Thoracic aorta (tissue), 2 donors: ENCODE results near the gene RHBDD2. TPM values are rescaled to one million over a fixed set of nuclear protein-coding genes. Genes with fewer than 3 reads are reported as not detected.
"Not testable (repeated sequence)": the region's sequence is repeated elsewhere in the genome, so short reads cannot be mapped to it uniquely, and the experiment has no call there.

Source experiments
- ATAC-seq: fragments of 150-250 bp; one replicate; pipeline ENCODE4 v1.8.0; 2017; ENCODE audit warnings: low read depth; ENCODE audit not compliant: insufficient number of reproducible peaks, low FRiP score
- DNase-seq: peaks from one replicate; pipeline ENCODE4 v3.0.0-alpha.2; 2020; ENCODE audit warnings: low spot score
- H3K27ac ChIP-seq, 2 donors: fragments of 200-600 bp; sonication (generic); 1 replicate in 1 of 2; 2 replicates in 1 of 2; pipeline ENCODE4 v1.5.1; 2016; ENCODE audit warnings: mild to moderate bottlenecking in 2 of 2, moderate library complexity in 2 of 2
- H3K27me3 ChIP-seq: fragments of 200-600 bp; sonication (generic); replicated peaks from 2 replicates; pipeline ENCODE4 v1.6.0; 2016; ENCODE audit warnings: mild to moderate bottlenecking; ENCODE audit not compliant: insufficient read depth
- H3K36me3 ChIP-seq: fragments of 200-600 bp; sonication (generic); one replicate; pipeline ENCODE4 v1.5.1; 2016
- H3K4me1 ChIP-seq, 2 donors: fragments of 200-600 bp; sonication (generic); 1 replicate in 1 of 2; 2 replicates in 1 of 2; pipeline versions ENCODE4 v1.5.1 to v1.6.0; 2016; ENCODE audit warnings: low read depth in 2 of 2, mild to moderate bottlenecking in 1 of 2; ENCODE audit not compliant: control insufficient read depth in 1 of 2
- H3K4me3 ChIP-seq: fragments of 200-600 bp; sonication (generic); 2 replicates; pipeline ENCODE4 v1.5.1; 2016; ENCODE audit warnings: mild to moderate bottlenecking
- H3K9me3 ChIP-seq: fragments of 200-600 bp; sonication (generic); 2 replicates; pipeline ENCODE4 v1.5.1; 2016
- CTCF ChIP-seq: fragments of 200-600 bp; sonication (generic); IDR thresholded peaks from one replicate; pipeline ENCODE4 v1.5.1; 2019; ENCODE audit warnings: antibody characterized with exemption
- total RNA-seq, 2 donors: library from RNA; depleted of rRNA; stranded (reverse); fragments of >200 nt; gene quantifications; one replicate each; pipeline versions ENCODE4 v1.1.0 to v1.2.3, GENCODE V29; 2016

The RHBDD2 gene
- total RNA-seq, 2 donors from 2014 or later, result 36.5 to 52.4 TPM

- no peaks in the 10 kb centered on the region for H3K27me3 ChIP-seq
- H3K36me3 ChIP-seq, result no peaks in the 10 kb centered on the region
- no peaks in the 10 kb centered on the region for H3K9me3 ChIP-seq
- no peak overlapping the region for H3K4me3 ChIP-seq
- no peak overlapping the region for H3K27ac ChIP-seq
- TF ChIP-seq CTCF, result no peak
- DNase-seq (no peak), ATAC-seq (no peak)
- H3K4me1 ChIP-seq, result no peaks in the 10 kb centered on the region
Measured at GRCh38 chr7:75849573-75849972, 29.3 kb upstream of the RHBDD2 start.

DNA sequence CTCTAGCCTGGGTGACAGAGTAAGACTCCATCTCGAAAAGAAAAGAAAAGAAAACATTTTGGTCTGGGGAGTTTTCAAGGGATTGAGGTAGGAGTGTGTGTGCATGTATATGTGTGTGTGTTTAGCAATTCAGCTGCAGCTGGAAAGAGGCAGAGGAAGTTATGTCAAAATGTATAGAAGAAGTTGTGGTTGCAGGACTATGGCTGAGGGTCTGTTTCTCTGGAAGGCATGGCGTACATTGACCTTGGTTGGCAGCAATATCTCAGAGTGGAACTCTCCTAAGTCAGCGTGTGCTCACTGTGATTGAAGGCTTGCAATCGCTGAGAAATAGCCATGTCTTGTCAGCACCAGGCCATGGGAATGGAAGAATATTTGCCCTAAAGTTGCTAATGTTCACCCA, 28.6 kb upstream of the RHBDD2 start:
- H3K4me3 ChIP-seq, result no peak overlapping the region
- DNase-seq (no peak), ATAC-seq (no peak)
- H3K4me1 ChIP-seq, result no peaks in the 10 kb centered on the region
- H3K36me3 ChIP-seq, result no peaks in the 10 kb centered on the region
- no peak for TF ChIP-seq CTCF
- H3K27me3 ChIP-seq, result no peaks in the 10 kb centered on the region
- no peaks in the 10 kb centered on the region for H3K9me3 ChIP-seq
- H3K27ac ChIP-seq, result no peak overlapping the region

- Histone ChIP-seq H3K27me3 (no peaks in the 10 kb centered on the region), H3K27ac (no peak overlapping the region), H3K9me3 (no peaks in the 10 kb centered on the region), H3K36me3 (no peaks in the 10 kb centered on the region), H3K4me1 (no peaks in the 10 kb centered on the region), H3K4me3 (no peak overlapping the region)
- DNase-seq, result no peak
- ATAC-seq, result no peak
- no peak for TF ChIP-seq CTCF
Measured at GRCh38 chr7:75854233-75854632, 24.6 kb upstream of the RHBDD2 start.

DNA sequence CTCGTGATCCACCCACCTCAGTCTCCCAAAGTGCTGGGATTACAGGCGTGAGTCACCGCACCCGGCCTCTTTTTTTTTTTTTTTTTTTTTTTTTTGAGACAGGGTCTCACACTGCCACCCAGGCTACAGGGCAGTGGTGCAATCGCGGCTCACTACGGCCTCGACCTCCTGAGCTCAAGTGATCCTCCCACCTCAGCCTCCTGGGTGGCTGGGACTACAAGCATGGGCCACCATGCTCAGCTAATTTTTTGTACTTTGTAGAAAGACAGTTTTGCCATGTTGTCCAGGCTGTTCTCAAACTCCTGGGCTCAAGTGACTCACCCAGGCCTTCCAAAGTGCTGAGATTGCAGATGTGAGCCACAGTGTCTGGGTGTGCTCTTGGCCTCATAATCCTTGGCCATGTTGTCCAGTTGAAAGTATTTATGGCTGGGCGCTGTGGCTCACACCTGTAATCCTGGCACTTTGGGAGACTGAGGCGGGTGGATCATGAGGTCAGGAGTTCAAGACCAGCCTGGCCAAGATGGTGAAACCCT, 24.0 kb upstream of the RHBDD2 start:
- H3K4me1 ChIP-seq, ATAC-seq, H3K27ac ChIP-seq, H3K27me3 ChIP-seq, H3K9me3 ChIP-seq, H3K36me3 ChIP-seq, H3K4me3 ChIP-seq, DNase-seq: not testable (repeated sequence)

DNA sequence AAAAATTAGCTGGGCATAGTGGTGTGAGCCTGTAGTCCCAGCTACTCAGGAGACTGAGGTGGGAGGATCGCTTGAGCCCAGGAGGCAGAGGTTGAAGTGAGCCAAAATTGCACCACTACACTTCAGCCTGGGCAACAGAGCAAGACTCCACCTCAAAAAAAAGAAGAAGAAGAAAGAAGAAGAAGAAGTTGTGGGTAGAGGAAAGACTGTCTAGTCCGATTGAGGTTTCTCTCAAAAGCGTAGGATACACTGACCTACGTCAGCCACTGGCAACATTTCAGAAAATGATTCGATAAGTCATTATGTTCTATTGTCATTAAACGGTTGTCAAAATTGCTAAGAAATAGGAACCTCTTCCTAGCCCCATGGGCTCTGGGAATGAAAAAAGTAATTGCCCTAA, 22.3 kb upstream of the RHBDD2 start:
- TF ChIP-seq CTCF, result no peak
- H3K4me1 ChIP-seq, result no peaks in the 10 kb centered on the region
- H3K36me3 ChIP-seq, result no peaks in the 10 kb centered on the region
- H3K9me3 ChIP-seq, result no peaks in the 10 kb centered on the region
- DNase-seq (no peak), ATAC-seq (no peak)
- H3K27me3 ChIP-seq, result no peaks in the 10 kb centered on the region
- no peak overlapping the region for H3K27ac ChIP-seq
- no peak overlapping the region for H3K4me3 ChIP-seq

GRCh38 chr7:75858410-75858809, 20.4 kb upstream of the RHBDD2 start:
- Histone ChIP-seq H3K4me3 (no peak overlapping the region), H3K9me3 (no peaks in the 10 kb centered on the region), H3K27me3 (no peaks in the 10 kb centered on the region), H3K36me3 (no peaks in the 10 kb centered on the region), H3K27ac (no peak overlapping the region), H3K4me1 (no peaks in the 10 kb centered on the region)
- no peak for DNase-seq
- no peak for TF ChIP-seq CTCF
- no peak for ATAC-seq
